Kidney epithelial cell (primary cell): ENCODE measurements around the gene CDPF1. TPM values are rescaled to one million over a fixed set of nuclear protein-coding genes. Genes with fewer than 3 reads are reported as not detected.

Source experiments
- DNase-seq: peaks from one replicate; pipeline ENCODE4 v3.0.0-alpha.2; 2010; ENCODE audit warnings: low read depth
- H3K27me3 ChIP-seq: 2 replicates; pipeline ENCODE4 v1.6.0; 2011; ENCODE audit warnings: low read length; ENCODE audit not compliant: control insufficient read depth, insufficient read depth
- H3K36me3 ChIP-seq: 2 replicates; pipeline ENCODE4 v1.5.1; 2011; ENCODE audit warnings: low read length; ENCODE audit not compliant: control insufficient read depth, insufficient read depth
- H3K4me3 ChIP-seq: 2 replicates; pipeline ENCODE4 v1.5.1; 2011; ENCODE audit warnings: low read depth, mild to moderate bottlenecking, control low read depth, low read length
- total RNA-seq: library from RNA; depleted of rRNA; stranded (reverse); fragments of >200 nt; gene quantifications from 2 replicates; pipeline ENCODE4 v1.2.3, GENCODE V29; 2015
- TF ChIP-seq, protein P1 (sequence below): IDR thresholded peaks from 2 replicates; pipeline ENCODE4 v1.5.1; 2011; ENCODE audit warnings: mild to moderate bottlenecking, moderate library complexity, low read length, control low read depth, inconsistent platforms; ENCODE audit not compliant: insufficient read depth, poor library complexity, severe bottlenecking

The CDPF1 gene
- total RNA-seq, 1 donor from 2014 or later = 27.9 TPM

DNA sequence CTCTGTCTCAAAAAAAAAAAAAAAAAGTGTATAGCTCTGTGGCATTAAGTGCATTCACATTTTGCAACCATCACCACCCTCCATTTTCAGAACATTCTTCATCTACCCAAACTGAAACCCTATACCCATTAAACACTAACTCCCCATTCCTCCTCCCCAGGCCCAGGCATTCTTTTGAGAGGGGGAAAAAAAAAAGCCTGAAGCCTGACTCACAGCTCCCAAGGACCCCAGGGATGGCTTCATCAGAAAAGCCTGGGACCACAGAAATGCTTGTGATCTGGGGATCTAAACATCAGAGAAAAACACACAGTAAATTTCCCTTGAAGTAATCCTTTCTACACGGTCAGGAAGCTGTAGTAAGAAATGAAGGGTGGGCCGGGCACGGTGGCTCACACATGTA, 35.9 kb upstream of the CDPF1 start:
- TF ChIP-seq, protein P1, sequence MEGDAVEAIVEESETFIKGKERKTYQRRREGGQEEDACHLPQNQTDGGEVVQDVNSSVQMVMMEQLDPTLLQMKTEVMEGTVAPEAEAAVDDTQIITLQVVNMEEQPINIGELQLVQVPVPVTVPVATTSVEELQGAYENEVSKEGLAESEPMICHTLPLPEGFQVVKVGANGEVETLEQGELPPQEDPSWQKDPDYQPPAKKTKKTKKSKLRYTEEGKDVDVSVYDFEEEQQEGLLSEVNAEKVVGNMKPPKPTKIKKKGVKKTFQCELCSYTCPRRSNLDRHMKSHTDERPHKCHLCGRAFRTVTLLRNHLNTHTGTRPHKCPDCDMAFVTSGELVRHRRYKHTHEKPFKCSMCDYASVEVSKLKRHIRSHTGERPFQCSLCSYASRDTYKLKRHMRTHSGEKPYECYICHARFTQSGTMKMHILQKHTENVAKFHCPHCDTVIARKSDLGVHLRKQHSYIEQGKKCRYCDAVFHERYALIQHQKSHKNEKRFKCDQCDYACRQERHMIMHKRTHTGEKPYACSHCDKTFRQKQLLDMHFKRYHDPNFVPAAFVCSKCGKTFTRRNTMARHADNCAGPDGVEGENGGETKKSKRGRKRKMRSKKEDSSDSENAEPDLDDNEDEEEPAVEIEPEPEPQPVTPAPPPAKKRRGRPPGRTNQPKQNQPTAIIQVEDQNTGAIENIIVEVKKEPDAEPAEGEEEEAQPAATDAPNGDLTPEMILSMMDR = no peak
- no peak for DNase-seq
- no peak overlapping the region for H3K4me3 ChIP-seq
- H3K36me3 ChIP-seq = peaks cover 5% of the 10 kb centered on the region
- H3K27me3 ChIP-seq = no peaks in the 10 kb centered on the region

DNA sequence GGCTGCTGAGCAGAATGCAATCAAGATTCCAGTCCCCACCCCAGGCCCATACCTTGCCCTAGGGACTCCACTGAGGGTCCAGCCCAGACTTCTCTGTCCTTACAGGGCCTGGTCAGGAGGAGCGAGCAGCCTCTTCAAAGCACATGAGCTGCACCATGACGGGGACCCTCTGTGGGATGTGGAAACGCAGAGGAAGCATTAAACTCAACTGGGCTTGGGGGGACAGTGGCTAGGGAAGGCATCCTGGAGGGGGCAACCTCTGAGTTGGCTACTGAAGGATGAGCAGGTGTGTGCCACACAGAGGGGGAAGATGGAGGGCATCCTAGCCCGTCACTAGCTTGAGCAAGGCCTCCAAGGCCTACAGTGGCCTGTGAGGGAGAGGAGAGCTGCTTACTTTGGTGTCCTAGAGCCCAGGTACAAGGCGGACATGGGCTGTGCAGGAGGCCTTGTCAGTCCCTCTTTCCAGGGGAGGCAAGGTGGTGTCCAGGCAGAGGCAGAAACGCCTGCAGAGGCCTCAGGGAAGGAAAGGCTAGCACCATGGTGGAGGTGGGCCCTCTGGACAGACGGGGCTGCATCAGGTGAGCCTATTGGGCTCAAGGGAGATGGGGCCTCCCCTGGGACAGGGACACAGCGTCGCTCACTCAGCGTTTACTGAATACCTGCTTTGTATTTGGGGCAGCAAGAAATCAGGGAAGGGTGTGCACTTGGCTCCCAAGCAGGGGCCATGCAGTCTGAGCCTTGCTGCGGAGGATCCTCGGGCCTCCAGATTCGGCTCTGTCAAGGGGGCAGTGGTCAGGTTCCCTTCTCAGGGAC, 32.0 kb upstream of the CDPF1 start:
- TF ChIP-seq, protein P1 = no peak
- no peak for DNase-seq
- Histone ChIP-seq H3K4me3 (no peak overlapping the region), H3K27me3 (no peaks in the 10 kb centered on the region), H3K36me3 (peaks cover 8% of the 10 kb centered on the region)

DNA sequence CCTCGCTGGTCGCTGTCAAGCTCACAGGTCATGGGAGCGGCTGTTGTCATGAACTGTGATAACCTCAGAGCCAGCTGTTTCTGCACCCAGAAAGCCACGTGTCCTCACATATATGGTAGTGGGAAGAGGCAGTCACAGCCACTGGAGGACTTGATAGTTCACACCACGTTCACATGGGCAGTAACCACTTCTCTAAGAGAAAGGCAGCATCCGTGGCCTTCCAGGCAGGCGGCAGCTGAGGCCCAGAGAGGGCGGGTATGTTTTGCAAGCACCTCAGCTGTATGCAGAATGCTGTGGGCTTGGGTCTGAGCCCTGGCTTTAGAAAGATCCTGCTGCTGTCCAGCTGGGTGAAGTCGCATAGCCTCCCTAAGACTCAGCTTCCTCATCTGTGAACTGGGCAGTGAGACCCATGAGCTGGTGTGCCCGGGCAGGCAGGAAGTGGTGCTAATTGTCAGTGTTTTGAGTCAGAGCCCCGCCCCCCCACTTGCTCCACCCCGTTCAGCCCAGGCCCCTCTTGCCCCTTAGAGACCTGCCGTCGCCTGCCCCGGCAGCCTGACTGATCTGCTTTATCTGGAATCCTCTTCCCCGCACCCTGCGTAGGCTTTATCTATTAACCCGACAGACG, 31.0 kb upstream of the CDPF1 start:
- Histone ChIP-seq H3K27me3 (no peaks in the 10 kb centered on the region), H3K36me3 (peaks cover 4% of the 10 kb centered on the region), H3K4me3 (no peak overlapping the region)
- TF ChIP-seq, protein P1 = no peak
- DNase-seq = no peak

GRCh38 chr22:46280063-46280817, 30.1 kb upstream of the CDPF1 start:
- TF ChIP-seq, protein P1 = no peak
- H3K36me3 ChIP-seq = peaks cover 4% of the 10 kb centered on the region
- DNase-seq = no peak
- no peak overlapping the region for H3K4me3 ChIP-seq
- H3K27me3 ChIP-seq = no peaks in the 10 kb centered on the region

DNA sequence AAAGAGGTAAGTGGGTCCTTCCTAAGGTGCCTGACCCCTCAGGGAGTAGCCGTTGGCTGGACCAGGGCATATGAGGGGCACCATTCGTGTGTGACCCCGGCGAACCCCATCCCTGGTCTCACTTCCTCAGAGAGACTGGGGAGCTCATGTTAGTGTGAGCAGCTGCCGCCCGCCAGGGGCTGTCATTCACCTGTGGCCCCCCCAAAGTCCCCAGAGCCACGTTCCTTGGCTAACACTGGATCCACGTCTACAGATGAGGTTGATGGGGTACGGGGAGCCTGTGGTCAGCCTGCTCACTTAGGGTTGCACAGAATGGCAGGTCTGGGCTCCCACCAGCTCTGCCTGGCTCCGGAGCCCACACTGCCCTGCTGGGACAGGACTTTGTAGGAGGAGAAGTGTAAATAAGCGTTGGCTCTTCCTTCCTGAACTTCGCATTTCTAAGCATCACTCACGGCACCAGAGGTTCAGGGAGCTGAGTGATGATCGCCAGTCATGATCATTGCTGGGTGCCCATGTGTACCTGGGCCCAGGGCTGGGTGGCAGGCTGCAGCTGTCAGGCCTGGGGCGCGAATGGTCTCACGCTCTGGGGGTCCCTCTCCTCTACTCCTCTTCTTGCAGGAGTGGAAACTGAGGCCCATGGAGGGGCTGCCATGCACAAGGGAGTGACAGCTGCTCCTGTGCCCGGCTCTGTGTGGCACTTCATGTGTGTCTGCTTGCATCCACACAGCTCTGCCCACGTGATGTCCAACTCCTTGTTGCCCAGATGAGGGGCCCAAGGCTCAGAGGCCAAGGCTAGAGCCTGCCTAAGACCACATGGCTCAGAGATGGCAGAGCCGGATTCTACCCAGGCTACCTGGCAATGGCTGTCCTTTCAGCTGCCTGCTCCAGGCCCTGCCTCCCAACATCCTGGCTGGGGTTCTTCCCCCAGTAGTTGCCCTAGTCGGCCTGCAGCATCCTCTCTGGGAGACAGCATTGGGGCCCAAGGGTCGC, 28.9 kb upstream of the CDPF1 start:
- Histone ChIP-seq H3K36me3 (peaks cover 6% of the 10 kb centered on the region), H3K4me3 (no peak overlapping the region), H3K27me3 (no peaks in the 10 kb centered on the region)
- no peak for DNase-seq
- TF ChIP-seq, protein P1 = no peak
